Fibroblast of lung (primary cell): ENCODE results near the gene RASEF.

Experiments
- EZH2 ChIP-seq: IDR thresholded peaks from 2 replicates; pipeline ENCODE4 v1.5.1; 2012; ENCODE audit warnings: low read length, control low read depth, mild to moderate bottlenecking; ENCODE audit errors: missing control alignments
- TF ChIP-seq, protein P1 (sequence below), 2 donors: IDR thresholded peaks in 1 of 2; conservative IDR thresholded peaks in 1 of 2; 1 replicate in 1 of 2; 2 replicates in 1 of 2; pipeline ENCODE4 v1.5.1; 2011 to 2012; ENCODE audit warnings: low read length in 2 of 2, control low read depth in 1 of 2, inconsistent platforms in 1 of 2, low read depth in 1 of 2, mild to moderate bottlenecking in 1 of 2

DNA sequence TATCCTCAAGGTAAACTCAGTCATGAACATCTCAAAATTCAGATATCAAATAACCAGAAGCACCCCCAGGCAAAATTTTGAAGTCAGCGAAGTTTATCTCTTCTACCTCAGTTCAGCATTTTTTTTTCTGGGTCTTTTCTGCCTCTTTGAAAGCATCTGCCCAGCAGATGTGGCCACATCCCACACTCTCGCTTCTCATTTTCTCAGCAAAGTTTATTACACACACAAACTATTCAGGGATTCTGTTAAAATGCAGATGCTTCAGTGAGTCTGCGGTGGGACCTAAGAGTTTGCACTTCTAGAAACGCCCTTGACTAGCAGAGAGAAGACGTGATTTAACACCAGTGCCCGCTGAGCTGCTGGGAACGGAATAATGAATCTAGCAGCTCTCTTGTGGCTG is 19.3 kb downstream of the RASEF start:
- no peak for TF ChIP-seq EZH2
- TF ChIP-seq, protein P1, sequence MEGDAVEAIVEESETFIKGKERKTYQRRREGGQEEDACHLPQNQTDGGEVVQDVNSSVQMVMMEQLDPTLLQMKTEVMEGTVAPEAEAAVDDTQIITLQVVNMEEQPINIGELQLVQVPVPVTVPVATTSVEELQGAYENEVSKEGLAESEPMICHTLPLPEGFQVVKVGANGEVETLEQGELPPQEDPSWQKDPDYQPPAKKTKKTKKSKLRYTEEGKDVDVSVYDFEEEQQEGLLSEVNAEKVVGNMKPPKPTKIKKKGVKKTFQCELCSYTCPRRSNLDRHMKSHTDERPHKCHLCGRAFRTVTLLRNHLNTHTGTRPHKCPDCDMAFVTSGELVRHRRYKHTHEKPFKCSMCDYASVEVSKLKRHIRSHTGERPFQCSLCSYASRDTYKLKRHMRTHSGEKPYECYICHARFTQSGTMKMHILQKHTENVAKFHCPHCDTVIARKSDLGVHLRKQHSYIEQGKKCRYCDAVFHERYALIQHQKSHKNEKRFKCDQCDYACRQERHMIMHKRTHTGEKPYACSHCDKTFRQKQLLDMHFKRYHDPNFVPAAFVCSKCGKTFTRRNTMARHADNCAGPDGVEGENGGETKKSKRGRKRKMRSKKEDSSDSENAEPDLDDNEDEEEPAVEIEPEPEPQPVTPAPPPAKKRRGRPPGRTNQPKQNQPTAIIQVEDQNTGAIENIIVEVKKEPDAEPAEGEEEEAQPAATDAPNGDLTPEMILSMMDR (conservative IDR thresholded peaks at IDR 0.05 in 1 of 2, IDR thresholded peaks at IDR 0.05 in 1 of 2; ENCODE audit: low read depth in 1 of 2, low read length in 2 of 2) = no peak
